HCT116 (cell line): ENCODE measurements around the gene TCF7L1. TPM values are rescaled to one million over a fixed set of nuclear protein-coding genes. Genes with fewer than 3 reads are reported as not detected.

Source experiments
- ATAC-seq: fragments of 200-7000 bp; cut with Tn5 transposase; 2 replicates; pipeline ENCODE4 v1.9.1; 2020; ENCODE audit warnings: mild to moderate bottlenecking, moderate library complexity
- BruUV-seq: library from RNA; stranded (reverse); fragments of 400-500 nt; replicated peaks from 2 replicates; lab custom pipeline; 2021; lab: Mats Ljungman, UMichigan
- CTCF ChIA-PET: fragments of 300-600 bp; sonication (Branson Sonifier 250); formaldehyde crosslinking; loops from one replicate; lab custom pipeline; 2021; ENCODE audit warnings: antibody characterized with exemption; lab: Charles Lee
- POLR2A ChIA-PET: fragments of 300-600, 350-600 bp; sonication (Branson Sonifier 250); formaldehyde crosslinking; loops from one replicate; lab custom pipeline; 2021; ENCODE audit warnings: antibody characterized with exemption; lab: Charles Lee
- RAD21 ChIA-PET, 2 experiments: fragments of 300-600 bp; sonication (Branson Sonifier 250); formaldehyde crosslinking; loops; one replicate each; lab custom pipeline; 2023; ENCODE audit warnings: low total read pairs in 2 of 2; ENCODE audit not compliant: uncharacterized antibody in 2 of 2, unreplicated experiment in 2 of 2, low non-redundant PET in 1 of 2; lab: Charles Lee
- DNase-seq: peaks from one replicate; pipeline ENCODE4 v3.0.0-alpha.2; 2010; ENCODE audit warnings: low read depth, low spot score
- H2AFZ ChIP-seq: fragments of 200-600 bp; shearing (Covaris generic), sonication (generic); 2 replicates; pipeline ENCODE4 v1.6.1; 2017; ENCODE audit warnings: low read depth, mixed run types, mixed read lengths, antibody characterized with exemption, low read length; ENCODE audit not compliant: poor library complexity, severe bottlenecking
- H3K27ac ChIP-seq: 2 replicates; pipeline ENCODE4 v1.5.1; 2012; ENCODE audit warnings: low read depth, low read length
- H3K27me3 ChIP-seq: fragments of 200-600 bp; sonication (generic); 2 replicates; pipeline ENCODE4 v1.6.1; 2016; ENCODE audit warnings: mixed run types, low read length, mixed read lengths; ENCODE audit not compliant: insufficient read depth
- H3K36me3 ChIP-seq, 2 experiments: fragments of 200-500 bp in 1 of 2; fragments of 200-600 bp in 1 of 2; sonication (Bioruptor generic) in 1 of 2; sonication (generic) in 1 of 2; 2 replicates each; pipeline versions ENCODE4 v1.5.1 to v1.6.1; 2014 to 2016; ENCODE audit warnings: low read length in 2 of 2, inconsistent platforms in 1 of 2, mixed read lengths in 1 of 2, mixed run types in 1 of 2; ENCODE audit not compliant: insufficient read depth in 2 of 2, control insufficient read depth in 1 of 2
- H3K4me1 ChIP-seq, 2 experiments: fragments of 200-600 bp in 1 of 2; sonication (generic) in 1 of 2; 2 replicates each; pipeline versions ENCODE4 v1.5.1 to v1.6.1; 2012 to 2017; ENCODE audit warnings: low read length in 2 of 2, inconsistent platforms in 1 of 2, mild to moderate bottlenecking in 1 of 2, mixed read lengths in 1 of 2, mixed run types in 1 of 2, moderate library complexity in 1 of 2; ENCODE audit not compliant: insufficient read depth in 2 of 2, control insufficient read depth in 1 of 2
- H3K4me2 ChIP-seq: fragments of 200-600 bp; sonication (generic); 2 replicates; pipeline ENCODE4 v1.6.1; 2017; ENCODE audit warnings: mixed run types, low read length, mixed read lengths
- H3K4me3 ChIP-seq, 2 experiments: fragments of 200-600 bp in 1 of 2; sonication (generic) in 1 of 2; replicated peaks in 1 of 2; 2 replicates each; pipeline ENCODE4 v1.5.1; 2011 to 2016; ENCODE audit warnings: low read length in 2 of 2, control low read depth in 1 of 2, low read depth in 1 of 2, mild to moderate bottlenecking in 1 of 2, mixed read lengths in 1 of 2, mixed run types in 1 of 2
- H3K79me2 ChIP-seq: fragments of 200-600 bp; sonication (generic); 2 replicates; pipeline ENCODE4 v1.6.1; 2017; ENCODE audit warnings: mild to moderate bottlenecking, mixed run types, low read length, moderate library complexity, mixed read lengths; ENCODE audit not compliant: insufficient read depth
- H3K9ac ChIP-seq: fragments of 200-600 bp; sonication (generic); 2 replicates; pipeline ENCODE4 v1.6.1; 2016; ENCODE audit warnings: low read length, mixed read lengths
- H3K9me2 ChIP-seq: fragments of 200-600 bp; sonication (generic), shearing (Covaris generic); 2 replicates; pipeline ENCODE4 v1.6.1; 2017; ENCODE audit warnings: mixed run types, mild to moderate bottlenecking, moderate library complexity; ENCODE audit not compliant: insufficient read depth
- H3K9me3 ChIP-seq, 2 experiments: fragments of 200-500 bp in 1 of 2; fragments of 200-600 bp in 1 of 2; sonication (Bioruptor generic) in 1 of 2; sonication (generic) in 1 of 2; 2 replicates each; pipeline ENCODE4 v1.6.1; 2014 to 2017; ENCODE audit warnings: low read length in 2 of 2, mixed read lengths in 2 of 2, inconsistent platforms in 1 of 2, low read depth in 1 of 2, mild to moderate bottlenecking in 1 of 2, mixed run types in 1 of 2, moderate library complexity in 1 of 2; ENCODE audit not compliant: control insufficient read depth in 1 of 2, insufficient read depth in 1 of 2
- H4K20me1 ChIP-seq: fragments of 200-600 bp; sonication (generic), shearing (Covaris generic); 2 replicates; pipeline ENCODE4 v1.6.1; 2017; ENCODE audit warnings: mixed run types, mild to moderate bottlenecking, moderate library complexity; ENCODE audit not compliant: insufficient read depth
- CBX3 ChIP-seq: IDR thresholded peaks from 2 replicates; pipeline ENCODE4 v1.6.1; 2012; ENCODE audit warnings: low read depth
- EGR1 ChIP-seq: IDR thresholded peaks from 2 replicates; pipeline ENCODE4 v1.6.1; 2012; ENCODE audit warnings: low read depth
- ELF1 ChIP-seq: IDR thresholded peaks from 2 replicates; pipeline ENCODE4 v1.6.1; 2012; ENCODE audit warnings: low read depth, borderline replicate concordance
- EZH2 ChIP-seq: fragments of 200-600 bp; sonication (generic); IDR thresholded peaks from 2 replicates; pipeline ENCODE4 v1.6.1; 2017; ENCODE audit warnings: antibody characterized with exemption, mixed run types
- FOSL1 ChIP-seq: IDR thresholded peaks from 2 replicates; pipeline ENCODE4 v1.6.1; 2012; ENCODE audit warnings: low read depth
- JUND ChIP-seq: IDR thresholded peaks from 2 replicates; pipeline ENCODE4 v1.6.1; 2012
- POLR2A ChIP-seq: IDR thresholded peaks from 2 replicates; pipeline ENCODE4 v1.7.0; 2011; ENCODE audit warnings: borderline replicate concordance; ENCODE audit not compliant: insufficient read depth, insufficient read length; ENCODE audit errors: extremely low read depth
- POLR2AphosphoS5 ChIP-seq: IDR thresholded peaks from 2 replicates; pipeline ENCODE4 v1.6.1; 2011; ENCODE audit warnings: mild to moderate bottlenecking, low read depth, low read length, moderate library complexity
- RAD21 ChIP-seq: IDR thresholded peaks from 2 replicates; pipeline ENCODE4 v1.6.1; 2012; ENCODE audit warnings: low read depth, mild to moderate bottlenecking
- REST ChIP-seq: IDR thresholded peaks from 2 replicates; pipeline ENCODE4 v1.6.1; 2012; ENCODE audit warnings: low read depth
- SIN3A ChIP-seq: IDR thresholded peaks from 2 replicates; pipeline ENCODE4 v1.6.1; 2012; ENCODE audit warnings: low read depth
- SP1 ChIP-seq: IDR thresholded peaks from 2 replicates; pipeline ENCODE4 v1.6.1; 2012; ENCODE audit warnings: low read depth
- SRF ChIP-seq: IDR thresholded peaks from 2 replicates; pipeline ENCODE4 v1.6.1; 2012; ENCODE audit warnings: low read depth
- TCF7L2 ChIP-seq: IDR thresholded peaks from 2 replicates; pipeline ENCODE4 v1.7.0; 2011; ENCODE audit warnings: borderline replicate concordance, inconsistent platforms; ENCODE audit not compliant: insufficient read depth, insufficient read length; ENCODE audit errors: extremely low read depth
- ZBTB33 ChIP-seq: IDR thresholded peaks from 2 replicates; pipeline ENCODE4 v1.6.1; 2011; ENCODE audit warnings: mild to moderate bottlenecking, low read length, moderate library complexity; ENCODE audit not compliant: insufficient replicate concordance; ENCODE audit errors: extremely low read depth
- ZFX ChIP-seq: fragments of 450-650 bp; IDR thresholded peaks from 2 replicates; pipeline ENCODE4 v1.6.1; 2017
- intact Hi-C: fragments of 100-400 bp; cut with micrococcal nuclease; formaldehyde crosslinking; loops from 2 replicates; pipeline ENCODE4 v1.10.0; 2022
- total RNA-seq: library from RNA; stranded (reverse); gene quantifications from one replicate; pipeline ENCODE4 v1.2.1, GENCODE V29; 2021; ENCODE audit not compliant: unreplicated experiment
- TF ChIP-seq, protein P1 (sequence below): IDR thresholded peaks from 2 replicates; pipeline ENCODE4 v1.6.1; 2012
- TF ChIP-seq, protein P2 (sequence below): IDR thresholded peaks from 2 replicates; pipeline ENCODE4 v1.6.1; 2012

TCF7L1 gene
- total RNA-seq, 1 experiment from 2014 or later, result 10.3 TPM

DNA sequence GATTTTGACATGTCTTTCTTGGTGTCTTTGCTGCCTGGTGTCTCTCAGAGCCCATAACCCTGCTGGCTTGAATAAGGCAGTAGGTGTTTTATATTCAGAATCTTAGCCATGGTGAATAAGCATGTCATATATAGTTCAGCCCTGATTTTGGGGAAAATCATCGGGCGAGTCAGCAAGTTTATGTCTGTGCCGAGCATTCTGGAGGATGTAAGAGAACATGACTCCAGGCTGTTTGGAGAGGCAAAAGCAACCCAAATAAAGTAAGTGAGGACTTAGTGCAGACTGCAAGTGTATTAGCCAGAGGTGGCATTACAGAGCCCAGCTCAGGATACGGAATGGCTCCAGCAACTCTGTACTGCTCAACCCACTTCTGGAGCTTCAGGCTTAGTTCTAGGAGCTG lies 50.3 kb downstream of the TCF7L1 start (continued):
- no peak for TF ChIP-seq ZBTB33
- no peak for TF ChIP-seq JUND
- TF ChIP-seq POLR2AphosphoS5, result no peak
- no peak for TF ChIP-seq ZFX
- TF ChIP-seq, protein P1, sequence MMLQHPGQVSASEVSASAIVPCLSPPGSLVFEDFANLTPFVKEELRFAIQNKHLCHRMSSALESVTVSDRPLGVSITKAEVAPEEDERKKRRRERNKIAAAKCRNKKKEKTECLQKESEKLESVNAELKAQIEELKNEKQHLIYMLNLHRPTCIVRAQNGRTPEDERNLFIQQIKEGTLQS, result no peak
- TF ChIP-seq CBX3, result no peak
- no peak for TF ChIP-seq POLR2A
- TF ChIP-seq SRF, result no peak
- no peak for TF ChIP-seq EGR1
- TF ChIP-seq, all 23 proteins: peak for 0

GRCh38 chr2:85184231-85184630 lies 51.0 kb downstream of the TCF7L1 start:
- no peaks in the 10 kb centered on the region for H3K27me3 ChIP-seq
- ATAC-seq (no peak), DNase-seq (no peak)
- ChIA-PET POLR2A (no interaction called here), CTCF (no interaction called here), RAD21 (no interaction called here)
- H3K27ac ChIP-seq, result no peak overlapping the region
- H3K9ac ChIP-seq, result no peak overlapping the region
- no peaks in the 10 kb centered on the region for H3K36me3 ChIP-seq
- no TSS peak for BruUV-seq
- H3K4me1 ChIP-seq, result no peaks in the 10 kb centered on the region
- no peak overlapping the region for H2AFZ ChIP-seq
- H3K4me2 ChIP-seq, result no peak overlapping the region
- no peaks in the 10 kb centered on the region for H3K9me2 ChIP-seq
- intact Hi-C loops, result no loop called here
- H3K79me2 ChIP-seq, result no peaks in the 10 kb centered on the region
- no peak overlapping the region for H3K4me3 ChIP-seq
- no peaks in the 10 kb centered on the region for H4K20me1 ChIP-seq
- H3K9me3 ChIP-seq, result no peaks in the 10 kb centered on the region
- TF ChIP-seq POLR2AphosphoS5, result no peak
- no peak for TF ChIP-seq SIN3A
- TF ChIP-seq POLR2A, result no peak
- no peak for TF ChIP-seq TCF7L2
- TF ChIP-seq, protein P1, result no peak
- no peak for TF ChIP-seq EZH2
- TF ChIP-seq, protein P2, sequence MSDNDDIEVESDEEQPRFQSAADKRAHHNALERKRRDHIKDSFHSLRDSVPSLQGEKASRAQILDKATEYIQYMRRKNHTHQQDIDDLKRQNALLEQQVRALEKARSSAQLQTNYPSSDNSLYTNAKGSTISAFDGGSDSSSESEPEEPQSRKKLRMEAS, result no peak
- no peak for TF ChIP-seq EGR1
- no peak for TF ChIP-seq ELF1
- no peak for TF ChIP-seq REST
- no peak for TF ChIP-seq SP1
- no peak for TF ChIP-seq ZFX
- TF ChIP-seq RAD21, result no peak
- TF ChIP-seq CBX3, result no peak
- TF ChIP-seq FOSL1, result no peak
- no peak for TF ChIP-seq ZBTB33
- no peak for TF ChIP-seq JUND
